GM19240 (cell line): ENCODE results near the gene LRRIQ4.

Experiments used
- DNase-seq: peaks from one replicate; pipeline ENCODE4 v3.0.0; 2011; ENCODE audit warnings: low spot score; ENCODE audit not compliant: insufficient read length

The LRRIQ4 gene

DNA sequence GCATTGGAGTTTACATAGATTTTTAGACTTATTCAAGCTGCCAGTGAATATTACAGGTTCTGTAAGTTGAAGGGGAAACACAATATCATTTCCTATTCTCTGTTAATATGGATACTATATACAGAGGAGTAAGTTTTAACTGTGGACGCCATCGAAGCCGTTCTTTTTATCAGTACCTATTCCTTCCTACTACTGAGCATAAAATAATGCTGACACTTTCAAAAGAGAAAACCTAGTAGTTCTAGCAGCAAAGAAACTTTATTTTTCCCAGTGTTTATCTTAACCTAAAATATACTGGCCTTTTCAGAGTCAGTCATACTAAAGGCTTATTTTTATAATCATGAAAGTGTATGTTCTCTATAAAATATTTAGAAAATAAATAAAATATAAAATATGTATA lies 42.8 kb downstream of the LRRIQ4 start:
- no peak for DNase-seq

DNA sequence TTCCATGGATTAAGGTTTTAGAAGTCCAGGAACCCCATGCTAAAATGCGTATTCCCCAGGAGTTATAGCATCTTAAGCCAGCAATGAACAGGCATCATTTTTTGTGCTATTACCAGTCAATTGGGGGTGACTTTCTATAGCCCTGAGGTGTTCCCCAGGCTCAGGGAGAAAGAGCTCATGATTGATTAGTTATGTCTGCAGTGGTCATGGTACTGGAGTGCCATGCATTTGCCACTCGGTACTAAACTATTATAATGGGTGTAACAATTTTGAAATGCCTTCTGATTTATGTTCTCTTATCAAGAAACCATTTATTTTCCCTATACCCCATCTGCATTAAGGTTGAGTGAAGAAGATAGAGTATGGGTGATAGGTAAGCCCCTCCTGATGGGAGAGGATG lies 45.1 kb downstream of the LRRIQ4 start:
- DNase-seq: no peak

DNA sequence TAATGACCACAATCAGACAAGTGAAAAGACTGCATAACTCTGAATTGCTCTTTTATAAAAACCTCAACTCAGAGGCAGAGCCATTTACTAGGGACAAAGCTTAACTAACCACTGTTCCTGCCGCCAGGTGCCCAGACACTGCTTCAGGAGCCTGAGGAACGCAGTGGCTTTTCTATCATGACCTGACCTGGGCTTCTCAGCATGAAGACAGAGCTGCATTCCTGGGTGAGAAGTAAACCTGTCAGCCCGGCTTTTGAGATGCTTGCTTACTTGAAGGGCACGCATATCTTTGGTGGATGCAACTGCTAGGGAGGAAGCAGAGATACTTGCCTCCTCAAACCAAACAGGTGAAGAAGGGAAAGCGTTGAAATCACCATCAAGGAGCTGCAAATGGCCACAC lies 49.2 kb downstream of the LRRIQ4 start:
- no peak for DNase-seq

DNA sequence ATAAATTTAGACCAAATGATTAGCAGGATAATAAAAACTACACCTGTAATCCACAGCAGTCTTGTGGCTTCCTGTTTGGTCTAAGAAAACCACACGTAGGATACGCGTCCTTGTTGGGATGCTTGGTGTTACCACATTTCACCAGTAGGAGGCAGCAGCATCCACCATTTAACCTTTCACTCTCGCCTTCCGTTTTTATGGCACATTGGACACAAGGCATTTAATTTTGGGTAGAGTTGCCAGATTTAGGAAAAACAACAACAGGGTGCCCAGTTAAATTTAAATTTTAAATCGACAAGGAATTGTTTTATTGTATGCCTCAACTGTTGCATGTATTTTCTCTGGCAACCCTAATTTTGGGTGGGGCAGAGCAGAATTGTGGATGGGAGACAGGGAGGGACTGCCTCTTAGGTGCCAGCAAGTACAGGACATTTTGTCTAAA lies 50.8 kb downstream of the LRRIQ4 start:
- DNase-seq: no peak

DNA sequence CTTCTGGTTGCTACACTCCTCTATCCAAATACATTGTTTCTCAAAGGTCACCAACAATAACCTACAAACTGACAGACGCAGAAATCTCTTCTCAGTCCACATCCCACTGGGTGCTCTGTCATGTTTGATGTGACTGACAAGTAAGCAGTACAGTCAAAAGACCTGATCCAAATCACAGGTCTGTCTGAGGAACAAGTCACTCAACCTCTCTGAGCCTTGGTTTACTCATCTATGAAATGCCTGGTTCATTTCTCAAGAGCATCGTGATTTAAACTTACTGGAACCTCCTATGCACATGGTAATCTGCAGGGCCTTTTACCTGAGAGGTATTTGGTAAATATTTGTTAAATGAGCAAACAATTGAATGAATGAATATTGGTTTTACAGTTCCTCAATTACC lies 51.6 kb downstream of the LRRIQ4 start:
- no peak for DNase-seq

DNA sequence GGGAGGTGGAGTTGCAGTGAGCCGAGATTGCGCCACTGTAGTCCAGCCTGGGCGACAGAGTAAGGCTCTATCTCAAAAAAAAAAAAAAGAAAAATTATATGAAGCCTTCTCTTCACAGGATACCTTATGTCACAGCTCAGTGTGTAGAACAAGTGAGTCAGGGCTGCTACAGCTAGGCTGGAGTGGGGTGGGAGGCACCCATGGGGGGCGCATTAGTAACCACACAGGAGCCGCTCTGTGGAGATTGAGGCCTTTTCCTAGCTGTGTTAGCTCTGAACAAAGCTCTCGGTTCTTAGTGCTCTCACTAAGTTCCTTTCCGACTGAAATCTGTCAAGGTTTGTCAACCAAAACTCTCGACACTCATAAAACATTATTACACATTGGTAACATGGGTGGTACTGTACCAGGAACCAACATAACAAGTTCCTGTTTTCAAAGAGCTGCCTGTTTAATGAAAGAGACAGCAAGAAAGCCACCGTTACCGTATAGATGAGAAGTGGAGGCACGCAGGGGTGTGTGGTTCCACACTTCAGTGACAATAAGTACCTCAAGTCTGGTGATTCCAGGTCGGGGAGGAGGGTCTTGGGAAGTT lies 52.6 kb downstream of the LRRIQ4 start:
- DNase-seq: no peak

DNA sequence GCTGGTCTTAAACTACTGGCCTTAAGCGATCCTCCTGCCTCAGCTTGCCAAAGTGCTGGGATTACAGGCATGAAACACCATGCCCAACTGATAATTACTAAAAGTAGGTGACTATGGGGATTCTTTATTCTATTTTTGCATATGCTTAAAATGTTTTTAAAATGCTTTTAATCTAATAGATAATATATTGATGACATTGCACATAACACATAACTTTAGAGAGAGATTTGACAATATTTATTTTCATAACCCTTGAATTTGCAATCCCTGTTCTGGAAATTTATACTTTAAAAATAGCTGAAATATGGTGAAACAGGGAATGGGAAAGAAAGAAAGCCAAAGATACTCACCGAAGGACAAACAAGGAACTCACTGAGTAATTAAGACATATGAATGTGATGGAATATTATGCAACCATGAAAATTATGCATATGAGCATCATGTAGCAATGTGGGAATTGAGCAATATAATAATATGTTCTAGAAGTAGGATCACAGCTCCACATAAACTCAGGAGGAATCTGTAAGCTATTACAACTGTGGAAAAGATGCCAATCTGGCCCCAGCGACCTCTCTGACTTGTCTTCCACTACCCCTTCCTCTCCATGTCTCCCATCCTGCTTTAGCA lies 55.0 kb downstream of the LRRIQ4 start:
- DNase-seq: no peak

DNA sequence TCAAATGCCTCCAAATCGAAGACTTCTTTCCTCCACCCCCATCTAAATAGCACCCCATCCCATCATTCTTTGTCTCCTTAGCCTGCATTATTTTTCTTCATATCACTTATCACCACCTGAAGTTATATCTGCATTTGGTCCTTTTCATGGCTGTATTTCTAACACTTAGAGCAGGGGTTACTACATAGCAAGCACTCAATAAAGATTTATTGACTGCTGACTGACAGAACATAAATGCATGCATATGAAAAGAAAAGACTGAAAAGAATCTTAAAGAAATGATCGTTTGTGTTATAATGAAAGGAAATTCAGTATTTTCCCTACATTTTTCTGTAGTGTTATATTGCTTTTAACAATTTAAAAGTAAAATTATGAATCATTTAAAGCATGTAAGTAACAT lies 55.7 kb downstream of the LRRIQ4 start:
- DNase-seq: no peak

DNA sequence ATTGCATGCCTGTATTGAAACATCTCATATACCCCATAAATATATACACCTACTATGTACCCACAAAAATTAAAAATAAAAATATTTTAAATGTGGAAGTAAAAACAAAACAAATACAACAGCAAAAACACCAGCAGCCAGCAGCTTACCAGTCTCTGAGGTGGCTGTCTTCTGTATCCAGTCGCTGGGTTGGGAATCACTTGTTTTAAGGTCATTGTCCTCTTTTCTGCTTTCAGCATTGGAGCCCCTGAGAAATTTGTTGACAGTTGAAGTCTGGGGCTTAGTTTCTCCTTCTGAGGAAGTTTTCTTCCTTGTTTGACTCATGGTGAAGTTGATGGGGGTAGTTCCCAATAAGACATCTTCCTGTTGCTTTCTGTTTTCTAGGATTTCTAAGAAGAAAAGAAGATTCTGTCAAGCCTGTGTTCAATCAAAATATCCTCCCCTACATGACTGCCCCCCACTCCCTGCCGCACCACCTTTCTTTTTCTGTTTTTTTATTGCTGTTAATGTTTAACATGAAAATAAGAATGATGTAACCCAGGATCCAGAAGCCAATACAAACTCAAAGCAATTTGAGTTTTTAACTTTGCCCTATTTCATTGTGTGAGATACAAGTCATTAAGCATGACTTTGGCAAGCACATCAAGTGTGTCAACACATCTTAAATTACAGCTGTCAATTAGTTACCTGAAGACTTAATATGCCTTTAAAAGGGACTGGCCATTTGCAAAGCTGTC lies 57.0 kb downstream of the LRRIQ4 start, which contains the start of gene LRRC31:
Gene LRRC31, minus strand, starts transcription at position 452 of the 737 bp plus-strand sequence. Its CDS starts 128 bp downstream, at position 324.
- DNase-seq: no peak

DNA sequence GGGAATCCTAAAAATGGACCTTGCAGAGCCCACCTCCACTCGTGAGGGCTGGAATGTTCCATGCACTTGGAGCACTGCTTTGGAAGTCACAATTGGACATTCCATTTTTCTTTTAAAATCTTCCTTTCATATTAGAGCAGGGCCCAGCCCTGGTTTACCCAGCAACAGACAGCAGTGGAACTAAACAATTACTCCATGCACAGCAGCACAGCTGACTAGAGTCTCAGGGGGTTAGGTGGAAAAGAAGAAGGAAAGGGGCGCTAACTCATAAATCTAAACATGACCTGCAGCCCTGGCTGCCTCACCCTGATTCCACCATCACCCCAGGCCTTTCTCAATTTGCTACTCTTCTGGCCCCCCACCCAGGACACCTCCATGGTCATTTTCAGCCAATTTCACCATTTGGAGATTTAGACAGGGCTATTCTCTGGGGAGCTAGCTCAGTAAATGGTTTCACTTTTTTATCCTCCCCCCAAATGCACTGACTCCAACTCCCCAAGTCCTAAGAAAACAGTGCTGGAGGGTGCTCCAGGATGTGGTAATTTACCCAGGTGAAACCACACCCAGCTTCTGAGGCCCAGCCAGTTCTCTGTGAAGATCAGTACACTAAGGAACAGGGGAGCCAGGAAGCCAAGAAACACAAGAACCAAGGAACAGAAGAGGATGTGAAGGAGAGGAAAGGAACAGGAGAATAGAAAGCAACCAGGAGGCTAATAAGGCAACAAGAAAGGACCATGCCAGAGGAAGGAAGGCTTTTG lies 58.6 kb downstream of the LRRIQ4 start:
- DNase-seq: no peak

DNA sequence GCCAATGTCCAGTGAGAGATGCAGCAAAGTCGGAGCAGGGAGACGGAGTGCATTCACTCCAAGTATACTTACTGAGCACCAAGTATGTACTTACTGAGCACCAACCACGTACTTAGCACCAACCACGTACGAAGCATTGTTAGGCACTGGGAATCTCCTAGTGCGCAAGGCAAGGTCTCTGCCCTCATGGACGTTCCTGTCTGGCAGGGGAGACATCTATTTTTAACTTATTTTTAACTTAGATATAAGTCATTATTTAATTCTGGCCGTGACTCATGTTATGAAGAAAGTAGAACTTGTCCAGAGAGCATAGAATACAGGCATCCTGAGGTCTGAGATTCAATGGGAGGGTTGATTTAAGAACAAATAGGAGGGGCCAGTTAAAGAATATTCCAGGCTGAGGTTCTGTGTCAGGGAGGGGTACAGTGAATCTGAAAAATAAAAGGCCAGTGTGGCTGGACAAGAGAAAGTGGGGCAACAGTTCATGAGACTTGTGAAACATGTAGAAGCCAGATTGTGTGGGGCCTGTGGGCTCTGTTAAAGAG lies 66.4 kb downstream of the LRRIQ4 start:
- DNase-seq: no peak

DNA sequence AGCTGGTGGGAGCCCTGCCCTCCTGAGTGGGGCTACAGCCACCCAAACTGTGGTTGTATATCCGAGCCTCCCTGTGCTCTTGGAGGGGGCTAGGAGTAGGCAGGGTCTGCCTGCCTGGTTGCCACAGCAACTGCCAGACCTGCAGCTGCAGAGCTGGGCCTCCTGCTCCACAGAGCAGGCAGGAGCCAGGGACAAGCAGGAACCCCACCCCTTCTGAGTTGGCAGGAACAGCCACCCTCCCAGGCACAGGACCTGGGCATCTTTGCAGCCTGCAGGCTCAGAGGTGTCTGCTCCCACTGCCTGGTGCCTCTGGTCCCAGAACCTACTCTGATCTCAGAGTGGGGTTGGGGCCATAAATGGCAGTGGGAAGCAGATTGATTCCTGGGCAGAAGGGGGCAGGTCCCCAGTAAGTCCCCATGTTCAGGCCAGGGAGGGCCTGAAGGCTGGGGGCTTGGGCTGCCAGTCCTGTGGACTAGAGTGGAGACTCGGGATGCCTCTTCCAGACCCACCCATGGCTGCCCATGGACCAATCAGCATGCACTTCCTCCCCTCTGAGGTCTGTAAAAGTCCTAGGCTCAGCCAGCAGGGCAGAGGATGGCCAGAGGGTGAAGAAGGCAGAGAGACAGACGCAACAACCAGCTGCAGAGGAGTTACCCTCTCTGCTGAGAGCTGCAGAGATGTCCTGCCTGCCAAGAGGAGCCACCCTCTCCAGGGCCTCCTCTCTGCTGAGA lies 67.3 kb downstream of the LRRIQ4 start:
- DNase-seq: no peak

DNA sequence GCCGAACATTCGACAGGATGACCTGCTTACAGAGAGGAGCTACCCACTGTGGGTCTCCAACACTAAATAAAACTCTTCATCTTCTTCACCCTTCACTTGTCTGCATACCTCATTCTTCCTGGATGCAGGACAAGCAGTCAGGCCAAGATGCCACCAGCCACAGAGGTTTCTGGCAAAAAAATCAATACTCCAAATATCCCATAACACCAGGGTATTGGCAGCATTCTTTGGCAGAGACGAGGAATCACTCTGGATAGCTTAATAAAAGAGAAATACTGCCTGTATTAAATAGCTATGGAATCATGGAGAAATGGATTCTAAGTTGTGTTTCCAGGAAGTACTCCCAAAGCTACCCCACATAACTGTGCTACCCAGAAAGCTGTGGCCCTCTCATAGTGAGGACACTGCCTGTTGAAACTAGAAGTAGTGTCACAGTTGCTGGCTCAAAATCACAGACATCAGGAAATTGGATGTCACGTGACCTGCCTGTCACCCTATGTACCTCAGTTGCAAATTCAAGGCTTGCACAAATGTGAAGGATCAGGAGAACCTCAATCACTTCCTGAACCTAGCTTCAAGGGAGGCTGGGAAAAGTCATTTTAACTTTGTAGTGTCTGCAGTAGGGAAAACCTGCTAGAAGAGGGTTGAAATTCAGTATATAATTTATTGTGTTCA lies 68.0 kb downstream of the LRRIQ4 start:
- DNase-seq: no peak

DNA sequence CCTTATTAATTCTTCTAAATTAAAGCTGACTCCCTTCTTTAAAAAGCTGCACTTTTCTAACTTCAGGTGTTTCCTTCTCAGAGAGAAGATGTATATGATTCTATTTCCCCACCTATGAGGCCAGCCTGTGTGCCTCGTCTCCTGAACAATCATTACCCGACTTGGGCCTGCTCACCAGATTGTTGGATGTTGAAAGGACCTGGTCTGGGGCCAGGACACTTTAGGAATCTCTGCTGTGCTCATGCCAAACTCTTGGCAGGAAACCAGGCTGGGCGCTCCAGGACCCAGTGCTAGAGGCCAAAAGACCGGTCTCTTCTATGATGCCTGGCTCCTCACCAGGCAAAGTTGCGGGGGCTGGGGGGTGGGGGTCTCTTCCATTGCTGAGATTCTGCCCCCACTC lies 74.0 kb downstream of the LRRIQ4 start:
- DNase-seq: no peak
